ENCODE results near the gene TMEM132A. TPM values are rescaled to one million over a fixed set of nuclear protein-coding genes. Genes with fewer than 3 reads are reported as not detected.
A peak's percentile ranks its signal among the peaks of the same experiment; 100 is the strongest.

The TMEM132A gene
- total RNA-seq, 1 experiment from 2014 or later, result 54.4 TPM

DNA sequence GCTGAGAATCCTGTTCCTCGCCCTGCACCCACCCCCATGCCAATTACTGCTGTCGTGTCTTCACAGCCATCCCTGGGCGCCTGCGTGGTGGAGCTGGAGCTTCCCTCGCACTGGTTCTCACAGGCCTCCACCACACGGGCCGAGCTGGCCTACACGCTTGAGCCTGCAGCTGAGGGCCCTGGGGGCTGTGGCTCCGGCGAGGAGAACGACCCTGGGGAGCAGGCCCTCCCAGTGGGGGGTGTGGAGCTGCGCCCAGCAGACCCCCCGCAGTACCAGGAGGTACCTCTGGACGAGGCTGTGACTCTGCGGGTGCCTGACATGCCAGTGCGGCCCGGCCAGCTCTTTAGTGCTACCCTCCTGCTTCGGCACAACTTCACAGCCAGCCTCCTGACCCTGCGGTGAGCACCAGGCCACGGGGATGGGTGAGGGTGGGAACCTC lies 4.3 kb downstream of the TMEM132A start:
- no peak overlapping the region for H2AFZ ChIP-seq
- no peaks in the 10 kb centered on the region for H3K9me3 ChIP-seq (ENCODE audit: insufficient read depth, low read depth)
- ChIA-PET POLR2A (ENCODE audit: unreplicated experiment) (no interaction called here), CTCF (no interaction called here)
- H3K27ac ChIP-seq, result no peak overlapping the region
- peaks cover 11% of the 10 kb centered on the region for H3K4me1 ChIP-seq (replicated peaks; ENCODE audit: insufficient read depth)
- peaks cover 8% of the 10 kb centered on the region; the same call in 1 of the 2 replicates for H3F3A ChIP-seq (ENCODE audit: insufficient read depth, low read depth)
- intact Hi-C loops (cut with micrococcal nuclease; ENCODE audit: unreplicated experiment), result loop anchor here (10.0 kb wide), 1 partner anchor 936 kb away; no protein-coding TSS in a partner anchor
- H4K20me1 ChIP-seq (ENCODE audit: insufficient read depth), result no peaks in the 10 kb centered on the region
- no peak for DNase-seq
- no peak overlapping the region for H3K4me3 ChIP-seq
- TF ChIP-seq, protein P1, sequence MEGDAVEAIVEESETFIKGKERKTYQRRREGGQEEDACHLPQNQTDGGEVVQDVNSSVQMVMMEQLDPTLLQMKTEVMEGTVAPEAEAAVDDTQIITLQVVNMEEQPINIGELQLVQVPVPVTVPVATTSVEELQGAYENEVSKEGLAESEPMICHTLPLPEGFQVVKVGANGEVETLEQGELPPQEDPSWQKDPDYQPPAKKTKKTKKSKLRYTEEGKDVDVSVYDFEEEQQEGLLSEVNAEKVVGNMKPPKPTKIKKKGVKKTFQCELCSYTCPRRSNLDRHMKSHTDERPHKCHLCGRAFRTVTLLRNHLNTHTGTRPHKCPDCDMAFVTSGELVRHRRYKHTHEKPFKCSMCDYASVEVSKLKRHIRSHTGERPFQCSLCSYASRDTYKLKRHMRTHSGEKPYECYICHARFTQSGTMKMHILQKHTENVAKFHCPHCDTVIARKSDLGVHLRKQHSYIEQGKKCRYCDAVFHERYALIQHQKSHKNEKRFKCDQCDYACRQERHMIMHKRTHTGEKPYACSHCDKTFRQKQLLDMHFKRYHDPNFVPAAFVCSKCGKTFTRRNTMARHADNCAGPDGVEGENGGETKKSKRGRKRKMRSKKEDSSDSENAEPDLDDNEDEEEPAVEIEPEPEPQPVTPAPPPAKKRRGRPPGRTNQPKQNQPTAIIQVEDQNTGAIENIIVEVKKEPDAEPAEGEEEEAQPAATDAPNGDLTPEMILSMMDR (conservative IDR thresholded peaks at IDR 0.05), result no peak
- TF ChIP-seq EZH2 (IDR thresholded peaks at IDR 0.05; ENCODE audit: low read depth), result no peak
- H3K36me3 ChIP-seq (ENCODE audit: low read depth), result no peaks in the 10 kb centered on the region
- no peaks in the 10 kb centered on the region for H3K27me3 ChIP-seq (ENCODE audit: insufficient read depth, low read depth)
- H3K4me2 ChIP-seq, result no peak overlapping the region
- no TSS peak for BruUV-seq (replicated peaks)
- no peaks in the 10 kb centered on the region for H3K9me2 ChIP-seq (ENCODE audit: insufficient read depth)
- no peaks in the 10 kb centered on the region for H3K79me2 ChIP-seq (ENCODE audit: low read depth)

DNA sequence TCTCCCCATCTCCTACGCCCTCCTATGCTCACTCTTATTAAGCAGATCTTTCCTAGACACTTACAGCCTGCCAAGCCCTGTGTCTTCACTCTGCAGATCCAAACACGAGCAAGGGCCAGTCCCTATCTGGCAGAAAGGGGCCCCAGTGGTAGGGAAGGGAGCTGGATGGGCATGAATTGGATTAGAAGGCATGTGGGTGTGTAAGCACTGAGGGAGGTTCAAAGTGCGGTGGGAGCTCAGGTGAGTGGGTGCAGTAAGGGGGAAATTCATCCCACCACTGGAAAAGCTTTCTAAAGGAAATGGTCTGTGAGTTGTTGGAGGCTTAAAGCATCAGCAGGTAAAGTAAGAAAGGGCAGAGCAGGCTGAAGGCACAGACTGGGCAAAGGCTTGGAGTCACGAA lies 5.5 kb downstream of the TMEM132A start:
- BruUV-seq (replicated peaks), result no TSS peak
- Histone ChIP-seq H3K9me2 (ENCODE audit: insufficient read depth) (no peaks in the 10 kb centered on the region), H3K27me3 (ENCODE audit: insufficient read depth, low read depth) (no peaks in the 10 kb centered on the region), H3K9me3 (ENCODE audit: insufficient read depth, low read depth) (no peaks in the 10 kb centered on the region), H3K4me1 (replicated peaks; ENCODE audit: insufficient read depth) (peaks cover 8% of the 10 kb centered on the region), H2AFZ (no peak overlapping the region), H3K4me3 (no peak overlapping the region), H3K4me2 (no peak overlapping the region), H3K79me2 (ENCODE audit: low read depth) (no peaks in the 10 kb centered on the region), H4K20me1 (ENCODE audit: insufficient read depth) (no peaks in the 10 kb centered on the region), H3K36me3 (ENCODE audit: low read depth) (no peaks in the 10 kb centered on the region), H3F3A (ENCODE audit: insufficient read depth, low read depth) (peaks cover 4% of the 10 kb centered on the region; the same call in 1 of the 2 replicates), H3K27ac (no peak overlapping the region)
- ChIA-PET CTCF (no interaction called here), POLR2A (ENCODE audit: unreplicated experiment) (interaction anchor here (0.5 kb wide), 1 partner anchor 76 kb away, joined by 3 read pairs; no protein-coding TSS in a partner anchor)
- intact Hi-C loops (cut with micrococcal nuclease; ENCODE audit: unreplicated experiment), result loop anchor here (10.0 kb wide), 1 partner anchor 935 kb away; no protein-coding TSS in a partner anchor
- DNase-seq, result no peak
- TF ChIP-seq, protein P1 (conservative IDR thresholded peaks at IDR 0.05), result no peak
- TF ChIP-seq EZH2 (IDR thresholded peaks at IDR 0.05; ENCODE audit: low read depth), result no peak

DNA sequence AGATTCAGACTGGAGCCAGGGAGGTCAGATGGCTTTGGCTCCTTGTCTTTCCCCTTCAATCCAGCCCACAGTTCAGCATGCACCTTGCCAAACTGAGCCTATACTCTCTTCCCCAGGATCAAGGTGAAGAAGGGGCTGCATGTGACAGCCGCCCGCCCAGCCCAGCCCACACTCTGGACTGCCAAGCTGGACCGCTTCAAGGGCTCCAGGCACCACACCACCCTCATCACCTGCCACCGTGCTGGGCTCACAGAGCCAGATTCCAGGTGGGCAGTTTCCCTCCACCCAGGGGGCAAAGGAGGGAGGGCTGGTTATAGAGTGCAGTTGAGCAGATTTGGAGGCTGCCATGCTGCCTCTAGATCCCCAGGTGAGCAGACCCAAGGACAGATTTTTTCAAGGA lies 6.1 kb downstream of the TMEM132A start:
- no peaks in the 10 kb centered on the region for H3K9me3 ChIP-seq (ENCODE audit: insufficient read depth, low read depth)
- no peaks in the 10 kb centered on the region for H3K36me3 ChIP-seq (ENCODE audit: low read depth)
- peak in 1 of 2 experiments; percentile 12 for DNase-seq
- ChIA-PET CTCF (no interaction called here), POLR2A (ENCODE audit: unreplicated experiment) (no interaction called here)
- no peak overlapping the region for H3K4me3 ChIP-seq
- H3K9me2 ChIP-seq (ENCODE audit: insufficient read depth), result no peaks in the 10 kb centered on the region
- intact Hi-C loops (cut with micrococcal nuclease; ENCODE audit: unreplicated experiment), result no loop called here
- H4K20me1 ChIP-seq (ENCODE audit: insufficient read depth), result no peaks in the 10 kb centered on the region
- peaks cover 3% of the 10 kb centered on the region for H3K4me1 ChIP-seq (replicated peaks; ENCODE audit: insufficient read depth)
- no TSS peak for BruUV-seq (replicated peaks)
- no peaks in the 10 kb centered on the region for H3K79me2 ChIP-seq (ENCODE audit: low read depth)
- H3F3A ChIP-seq (ENCODE audit: insufficient read depth, low read depth), result peaks cover 1% of the 10 kb centered on the region; the same call in 1 of the 2 replicates
- H3K4me2 ChIP-seq, result no peak overlapping the region
- no peaks in the 10 kb centered on the region for H3K27me3 ChIP-seq (ENCODE audit: insufficient read depth, low read depth)
- TF ChIP-seq, protein P1 (conservative IDR thresholded peaks at IDR 0.05), result no peak
- no peak for TF ChIP-seq EZH2 (IDR thresholded peaks at IDR 0.05; ENCODE audit: low read depth)
- no peak overlapping the region for H3K27ac ChIP-seq
- H2AFZ ChIP-seq, result no peak overlapping the region

Data from PC-9 (cell line).